H1 (cell line): ENCODE measurements around the gene TBP. TPM values are rescaled to one million over a fixed set of nuclear protein-coding genes. Genes with fewer than 3 reads are reported as not detected.
"Not testable (repeated sequence)": the region's sequence is repeated elsewhere in the genome, so short reads cannot be mapped to it uniquely, and the experiment has no call there.

Experiments used
- CTCF ChIA-PET: fragments of 300-600 bp; sonication (Branson Sonifier 250); formaldehyde crosslinking; loops from one replicate; lab custom pipeline; 2021; ENCODE audit not compliant: partially characterized antibody; lab: Charles Lee
- POLR2A ChIA-PET: fragments of 300-600 bp; sonication (Branson Sonifier 250); formaldehyde crosslinking; loops from one replicate; lab custom pipeline; 2021; ENCODE audit warnings: inconsistent platforms; ENCODE audit not compliant: partially characterized antibody; lab: Charles Lee
- DNase-seq, 2 experiments: peaks; one replicate each; pipeline versions ENCODE4 v3.0.0 to v3.0.0-alpha.2; 2010 to 2022; ENCODE audit warnings: low spot score in 2 of 2, low read depth in 1 of 2, mixed read lengths in 1 of 2
- FAIRE-seq: peaks from 2 replicates; lab custom pipeline; 2011; peaks lifted over from hg19 to GRCh38; lab: Jason Lieb, UNC
- H2AFZ ChIP-seq: 2 replicates; pipeline ENCODE4 v1.8.1; 2012; ENCODE audit warnings: low read length, inconsistent platforms
- H2AK5ac ChIP-seq: 2 replicates; pipeline ENCODE4 v1.6.1; 2013; ENCODE audit warnings: low read depth, low read length
- H2BK120ac ChIP-seq: replicated peaks from 2 replicates; pipeline ENCODE3; 2013; ENCODE audit warnings: low read depth, low read length, inconsistent platforms
- H2BK12ac ChIP-seq: 2 replicates; pipeline ENCODE4 v1.6.1; 2013; ENCODE audit warnings: low read depth, low read length
- H2BK15ac ChIP-seq: 2 replicates; pipeline ENCODE4 v1.6.1; 2013; ENCODE audit warnings: low read length
- H2BK20ac ChIP-seq: 2 replicates; pipeline ENCODE4 v1.6.1; 2013; ENCODE audit warnings: low read length
- H2BK5ac ChIP-seq: 2 replicates; pipeline ENCODE4 v1.6.1; 2013; ENCODE audit warnings: low read depth, low read length
- H3K14ac ChIP-seq: 2 replicates; pipeline ENCODE4 v1.6.1; 2013; ENCODE audit warnings: inconsistent platforms; ENCODE audit not compliant: insufficient read length
- H3K18ac ChIP-seq: 2 replicates; pipeline ENCODE4 v1.6.1; 2013; ENCODE audit warnings: low read length; ENCODE audit errors: extremely low read depth
- H3K23ac ChIP-seq: 2 replicates; pipeline ENCODE4 v1.6.1; 2013; ENCODE audit warnings: inconsistent platforms; ENCODE audit not compliant: insufficient read length
- H3K23me2 ChIP-seq: 2 replicates; pipeline ENCODE4 v1.6.1; 2013; ENCODE audit warnings: low read depth, low read length
- H3K27ac ChIP-seq: 2 replicates; pipeline ENCODE4 v1.6.1; 2011; ENCODE audit warnings: low read depth, low read length, inconsistent platforms
- H3K27me3 ChIP-seq, 4 experiments: replicated peaks in 1 of 4; 1 replicate in 1 of 4; 2 replicates in 3 of 4; pipeline versions ENCODE4 v1.6.1 to v1.8.1; 2011 to 2013; ENCODE audit warnings: low read length in 3 of 4, mild to moderate bottlenecking in 3 of 4, inconsistent platforms in 2 of 4, mixed read lengths in 2 of 4, moderate library complexity in 1 of 4; ENCODE audit not compliant: control insufficient read depth in 3 of 4, insufficient read depth in 3 of 4; ENCODE audit errors: extremely low read depth in 1 of 4
- H3K36me3 ChIP-seq, 4 experiments: 2 replicates each; pipeline versions ENCODE4 v1.6.1 to v1.8.1; 2011 to 2013; ENCODE audit warnings: mild to moderate bottlenecking in 4 of 4, low read length in 3 of 4, moderate library complexity in 2 of 4, control low read depth in 1 of 4, inconsistent platforms in 1 of 4; ENCODE audit not compliant: insufficient read depth in 4 of 4, control insufficient read depth in 2 of 4
- H3K4ac ChIP-seq: replicated peaks from 2 replicates; pipeline ENCODE3; 2013; ENCODE audit warnings: low read length, low read depth, mixed read lengths, inconsistent platforms; ENCODE audit not compliant: insufficient read length
- H3K4me1 ChIP-seq, 4 experiments: replicated peaks in 1 of 4; 1 replicate in 1 of 4; 2 replicates in 3 of 4; pipeline versions ENCODE4 v1.6.1 to v1.8.1; 2011 to 2013; ENCODE audit warnings: low read length in 3 of 4, inconsistent platforms in 2 of 4, mixed read lengths in 1 of 4; ENCODE audit not compliant: insufficient read depth in 4 of 4, control insufficient read depth in 3 of 4
- H3K4me2 ChIP-seq, 2 experiments: 2 replicates each; pipeline versions ENCODE4 v1.6.1 to v1.8.1; 2011 to 2013; ENCODE audit warnings: low read depth in 2 of 2, low read length in 2 of 2, control low read depth in 1 of 2, inconsistent platforms in 1 of 2, mild to moderate bottlenecking in 1 of 2; ENCODE audit not compliant: insufficient read depth in 1 of 2
- H3K4me3 ChIP-seq, 4 experiments: fragments of 200-600, 300-600 bp in 1 of 4; sonication (generic), shearing (Covaris generic), sonication (Bioruptor Twin) in 1 of 4; 2 replicates each; pipeline versions ENCODE4 v1.5.1 to v1.8.1; 2011 to 2016; ENCODE audit warnings: low read length in 4 of 4, low read depth in 3 of 4, control low read depth in 2 of 4, inconsistent platforms in 2 of 4, mild to moderate bottlenecking in 2 of 4, mixed read lengths in 1 of 4, moderate library complexity in 1 of 4; ENCODE audit not compliant: insufficient read depth in 2 of 4; ENCODE audit errors: extremely low read depth in 1 of 4
- H3K56ac ChIP-seq: replicated peaks from 2 replicates; pipeline ENCODE3; 2013; ENCODE audit warnings: low read depth, mild to moderate bottlenecking, mixed read lengths, low read length, inconsistent platforms; ENCODE audit not compliant: insufficient read length
- H3K79me1 ChIP-seq: 2 replicates; pipeline ENCODE4 v1.6.1; 2013; ENCODE audit warnings: low read depth, low read length, control low read depth
- H3K79me2 ChIP-seq, 2 experiments: 2 replicates each; pipeline versions ENCODE4 v1.6.1 to v1.8.1; 2012 to 2013; ENCODE audit warnings: low read length in 2 of 2, mild to moderate bottlenecking in 2 of 2, inconsistent platforms in 1 of 2; ENCODE audit not compliant: insufficient read depth in 2 of 2, control insufficient read depth in 1 of 2
- H3K9ac ChIP-seq, 4 experiments: replicated peaks in 1 of 4; 1 replicate in 1 of 4; 2 replicates in 3 of 4; pipeline versions ENCODE4 v1.6.1 to v1.8.1; 2011 to 2013; ENCODE audit warnings: low read depth in 3 of 4, low read length in 3 of 4, control low read depth in 2 of 4, mild to moderate bottlenecking in 2 of 4, moderate library complexity in 2 of 4, inconsistent platforms in 1 of 4; ENCODE audit errors: extremely low read depth in 1 of 4
- H3K9me3 ChIP-seq, 2 experiments: 2 replicates each; pipeline versions ENCODE4 v1.6.1 to v1.8.1; 2012 to 2013; ENCODE audit warnings: mild to moderate bottlenecking in 2 of 2, moderate library complexity in 2 of 2, control low read depth in 1 of 2, inconsistent platforms in 1 of 2, low read depth in 1 of 2, low read length in 1 of 2, mixed read lengths in 1 of 2; ENCODE audit not compliant: insufficient read depth in 2 of 2
- H4K20me1 ChIP-seq, 2 experiments: replicated peaks in 1 of 2; 2 replicates each; pipeline versions ENCODE3 to v1.8.1; 2011 to 2013; ENCODE audit warnings: inconsistent platforms in 2 of 2, low read length in 2 of 2, mild to moderate bottlenecking in 1 of 2; ENCODE audit not compliant: insufficient read depth in 2 of 2, control insufficient read depth in 1 of 2
- H4K5ac ChIP-seq: 2 replicates; pipeline ENCODE4 v1.6.1; 2013; ENCODE audit warnings: low read length, low read depth, mixed read lengths, inconsistent platforms; ENCODE audit not compliant: insufficient read length
- H4K8ac ChIP-seq: 2 replicates; pipeline ENCODE4 v1.8.0; 2013; ENCODE audit warnings: mild to moderate bottlenecking, moderate library complexity, low read length, inconsistent platforms; ENCODE audit not compliant: insufficient read depth; ENCODE audit errors: extremely low read depth
- H4K91ac ChIP-seq: replicated peaks from 2 replicates; pipeline ENCODE3; 2013; ENCODE audit warnings: low read length, mixed read lengths, inconsistent platforms; ENCODE audit not compliant: insufficient read length
- WGBS, 2 experiments: shearing (Covaris generic) in 1 of 2; methylation state at CpG; one replicate each; pipeline versions ENCODE4 v1.1.6 to v1.1.7; 2013 to 2015; ENCODE audit warnings: low lambda C conversion rate in 2 of 2, mixed read lengths in 2 of 2, inconsistent platforms in 1 of 2, low coverage in 1 of 2, missing lambda C conversion rate in 1 of 2; ENCODE audit not compliant: insufficient replicate concordance in 2 of 2, insufficient coverage in 1 of 2, insufficient read length in 1 of 2; ENCODE audit errors: extremely low coverage in 1 of 2, missing lambda C conversion rate in 1 of 2; 5-methylcytosine and 5-hydroxymethylcytosine counted together
- polyA plus RNA-seq, 7 experiments: library from polyadenylated mRNA; depleted of rRNA in 3 of 7; stranded (reverse) in 5 of 7; unstranded in 2 of 7; fragments of >200 nt in 5 of 7; fragments of 200-250 nt in 2 of 7; gene quantifications; 1 replicate in 5 of 7; 2 replicates in 1 of 7; 4 replicates in 1 of 7; pipeline versions ENCODE4 v1.2.1 to v1.2.3, GENCODE V29; 2011 to 2013; ENCODE audit warnings: missing spikeins in 2 of 7, mixed read lengths in 2 of 7
- total RNA-seq: library from RNA; stranded (reverse); fragmentation: NEBNext Ultra II Directional; extraction: Animal tissue kit (Norgen Biotek cat#: 25700); gene quantifications from 2 replicates; pipeline ENCODE4 v1.2.1, GENCODE V29; 2021

TBP gene
- total and polyA plus RNA-seq, 2 of the 8 experiments (the other 6 are each of a cell fraction or from before 2014, with no cell fraction given): 17.2 to 20.9 TPM

DNA sequence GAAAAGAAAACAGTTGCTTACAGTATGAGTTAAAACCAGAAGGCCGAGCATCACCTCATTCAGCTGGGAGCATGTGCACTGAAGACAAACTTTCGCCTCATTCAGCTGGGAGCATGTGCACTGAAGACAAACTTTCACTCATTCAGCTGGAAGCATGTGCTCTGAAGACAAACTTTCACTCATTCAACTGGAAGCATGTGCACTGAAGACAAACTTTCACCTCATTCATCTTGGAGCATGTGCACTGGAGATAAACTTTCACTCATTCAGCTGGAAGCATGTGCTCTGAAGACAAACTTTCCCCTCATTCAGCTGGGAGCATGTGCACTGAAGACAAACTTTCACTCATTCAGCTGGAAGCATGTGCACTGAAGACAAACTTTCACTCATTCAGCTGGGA lies 46.4 kb upstream of the TBP start:
- H4K8ac ChIP-seq, H3K9ac ChIP-seq, H3K4me1 ChIP-seq, H3K23ac ChIP-seq, H4K20me1 ChIP-seq, H3K36me3 ChIP-seq, H3K4me3 ChIP-seq, H3K79me2 ChIP-seq, FAIRE-seq, H3K56ac ChIP-seq, H2BK20ac ChIP-seq, H3K4ac ChIP-seq, H3K9me3 ChIP-seq, H4K91ac ChIP-seq, H2BK15ac ChIP-seq, H3K27me3 ChIP-seq, H3K23me2 ChIP-seq, H2BK120ac ChIP-seq, H4K5ac ChIP-seq, H3K79me1 ChIP-seq, H3K27ac ChIP-seq, H2BK12ac ChIP-seq, H3K18ac ChIP-seq, H3K14ac ChIP-seq, H2AFZ ChIP-seq, DNase-seq, H3K4me2 ChIP-seq, H2AK5ac ChIP-seq, POLR2A ChIA-PET, H2BK5ac ChIP-seq: not testable (repeated sequence)
- CTCF ChIA-PET: interaction anchor here (1.2 to 1.6 kb wide), 5 partner anchors 8 to 226 kb away, joined by 3 to 6 read pairs (median 4); no protein-coding TSS in a partner anchor
- 94% methylated on average over 2 of the region's 2 CpGs; no CpG with 5 or more reads in 1 of the 2 experiments for WGBS, 2 experiments

DNA sequence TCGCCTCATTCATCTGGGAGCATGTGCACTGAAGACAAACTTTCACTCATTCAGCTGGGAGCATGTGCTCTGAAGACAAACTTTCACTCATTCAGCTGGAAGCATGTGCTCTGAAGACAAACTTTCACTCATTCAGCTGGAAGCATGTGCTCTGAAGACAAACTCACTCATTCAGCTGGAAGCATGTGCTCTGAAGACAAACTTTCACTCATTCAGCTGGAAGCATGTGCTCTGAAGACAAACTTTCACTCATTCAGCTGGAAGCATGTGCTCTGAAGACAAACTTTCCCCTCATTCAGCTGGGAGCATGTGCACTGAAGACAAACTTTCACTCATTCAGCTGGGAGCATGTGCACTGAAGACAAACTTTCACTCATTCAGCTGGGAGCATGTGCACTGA lies 45.9 kb upstream of the TBP start:
- H3K9me3 ChIP-seq, H3K36me3 ChIP-seq, H3K23ac ChIP-seq, H3K4me1 ChIP-seq, POLR2A ChIA-PET, DNase-seq, H2AFZ ChIP-seq, H3K18ac ChIP-seq, H4K8ac ChIP-seq, H2BK5ac ChIP-seq, H3K4ac ChIP-seq, H3K79me2 ChIP-seq, H3K79me1 ChIP-seq, H3K27ac ChIP-seq, H3K9ac ChIP-seq, H3K23me2 ChIP-seq, H2BK12ac ChIP-seq, H2AK5ac ChIP-seq, H3K56ac ChIP-seq, H4K91ac ChIP-seq, H2BK15ac ChIP-seq, H2BK120ac ChIP-seq, H4K5ac ChIP-seq, H3K4me3 ChIP-seq, H3K4me2 ChIP-seq, H4K20me1 ChIP-seq, FAIRE-seq, H3K14ac ChIP-seq, H2BK20ac ChIP-seq, H3K27me3 ChIP-seq: not testable (repeated sequence)
- no CpG with 5 or more reads among the region's 1 CpG for WGBS, 2 experiments
- CTCF ChIA-PET: interaction anchor here (0.6 to 1.6 kb wide), 5 partner anchors 9 to 677 kb away, joined by 3 to 4 read pairs (median 4); no protein-coding TSS in a partner anchor
